Endothelial cell of umbilical vein (primary cell): Measurements from ENCODE around the gene LSM2. TPM values are rescaled to one million over a fixed set of nuclear protein-coding genes. Genes with fewer than 3 reads are reported as not detected.

Experiments
- BruUV-seq: library from RNA; stranded (reverse); fragments of 400-500 nt; replicated peaks from 2 replicates; lab custom pipeline; 2021; lab: Mats Ljungman, UMichigan
- CTCF ChIA-PET: fragments of 300-600, 350-600 bp; sonication (Branson Sonifier 250); formaldehyde crosslinking; loops from one replicate; lab custom pipeline; 2021; ENCODE audit warnings: antibody characterized with exemption, inconsistent platforms; lab: Charles Lee
- POLR2A ChIA-PET: fragments of 300-600, 350-600 bp; sonication (Branson Sonifier 250); formaldehyde crosslinking; loops from one replicate; lab custom pipeline; 2021; ENCODE audit warnings: antibody characterized with exemption, inconsistent platforms; lab: Charles Lee
- DNase-seq: peaks from one replicate; pipeline ENCODE4 v3.0.0-alpha.2; 2011; ENCODE audit warnings: low read depth, low spot score
- FAIRE-seq: peaks from 2 replicates; lab custom pipeline; 2011; peaks lifted over from hg19 to GRCh38; lab: Jason Lieb, UNC
- H2AFZ ChIP-seq: 2 replicates; pipeline ENCODE4 v1.6.0; 2012; ENCODE audit warnings: low read depth, low read length, control low read depth, inconsistent platforms
- H3K27ac ChIP-seq: 2 replicates; pipeline ENCODE4 v1.5.1; 2011; ENCODE audit warnings: low read depth, mild to moderate bottlenecking, control low read depth, low read length, moderate library complexity; ENCODE audit not compliant: insufficient read depth
- H3K27me3 ChIP-seq, 2 experiments: 2 replicates each; pipeline versions ENCODE4 v1.6.0 to v1.6.1; 2011; ENCODE audit warnings: low read length in 2 of 2, mixed read lengths in 1 of 2; ENCODE audit not compliant: control insufficient read depth in 2 of 2, insufficient read depth in 2 of 2
- H3K36me3 ChIP-seq, 2 experiments: 2 replicates in 1 of 2; 3 replicates in 1 of 2; pipeline ENCODE4 v1.5.1; 2011; ENCODE audit warnings: low read length in 2 of 2, mild to moderate bottlenecking in 1 of 2, moderate library complexity in 1 of 2; ENCODE audit not compliant: control insufficient read depth in 2 of 2, insufficient read depth in 2 of 2; ENCODE audit errors: extremely low read depth in 1 of 2
- H3K4me1 ChIP-seq: 3 replicates; pipeline ENCODE4 v1.5.1; 2011; ENCODE audit warnings: mild to moderate bottlenecking, low read length; ENCODE audit not compliant: control insufficient read depth, insufficient read depth; ENCODE audit errors: extremely low read depth
- H3K4me2 ChIP-seq: 2 replicates; pipeline ENCODE4 v1.6.1; 2011; ENCODE audit warnings: low read length, control low read depth, mixed read lengths; ENCODE audit not compliant: insufficient read depth
- H3K4me3 ChIP-seq, 3 experiments: fragments of 200-600 bp in 1 of 3; sonication (generic), shearing (Covaris generic) in 1 of 3; replicated peaks in 1 of 3; 2 replicates each; pipeline ENCODE4 v1.5.1; 2011 to 2016; ENCODE audit warnings: control low read depth in 3 of 3, low read length in 3 of 3, mild to moderate bottlenecking in 2 of 3, inconsistent platforms in 1 of 3, low read depth in 1 of 3, moderate library complexity in 1 of 3; ENCODE audit not compliant: insufficient read depth in 1 of 3
- H3K79me2 ChIP-seq: 2 replicates; pipeline ENCODE4 v1.6.0; 2012; ENCODE audit warnings: low read length, inconsistent platforms; ENCODE audit not compliant: control insufficient read depth, insufficient read depth
- H3K9ac ChIP-seq: replicated peaks from 2 replicates; pipeline ENCODE3; 2011; ENCODE audit warnings: low read length, control low read depth; ENCODE audit not compliant: insufficient read depth; ENCODE audit errors: extremely low read depth
- H3K9me1 ChIP-seq: replicated peaks from 3 replicates; pipeline ENCODE4 v1.6.0; 2011; ENCODE audit warnings: mild to moderate bottlenecking, low read length; ENCODE audit not compliant: control insufficient read depth, insufficient read depth; ENCODE audit errors: extremely low read depth
- H3K9me3 ChIP-seq: replicated peaks from 2 replicates; pipeline ENCODE4 v1.5.1; 2012; ENCODE audit warnings: low read length, inconsistent platforms; ENCODE audit not compliant: control insufficient read depth, insufficient read depth
- H4K20me1 ChIP-seq: replicated peaks from 2 replicates; pipeline ENCODE3; 2011; ENCODE audit warnings: mild to moderate bottlenecking, low read length; ENCODE audit not compliant: control insufficient read depth, insufficient read depth; ENCODE audit errors: extremely low read depth
- CTCF ChIP-seq, 2 donors: IDR thresholded peaks; 1 replicate in 1 of 2; 2 replicates in 1 of 2; pipeline ENCODE4 v1.5.1; 2011; ENCODE audit warnings: low read length in 2 of 2, mild to moderate bottlenecking in 2 of 2, moderate library complexity in 2 of 2, control low read depth in 1 of 2, inconsistent platforms in 1 of 2, low read depth in 1 of 2; ENCODE audit not compliant: insufficient read depth in 1 of 2; ENCODE audit errors: extremely low read depth in 1 of 2
- EZH2 ChIP-seq: IDR thresholded peaks from 2 replicates; pipeline ENCODE4 v1.6.1; 2012; ENCODE audit warnings: borderline replicate concordance, low read depth, mild to moderate bottlenecking, moderate library complexity, low read length, inconsistent platforms; ENCODE audit not compliant: severe bottlenecking
- FOS ChIP-seq: IDR thresholded peaks from 2 replicates; pipeline ENCODE4 v1.6.1; 2011; ENCODE audit warnings: mild to moderate bottlenecking, low read length, moderate library complexity, borderline replicate concordance; ENCODE audit not compliant: insufficient read depth
- GATA2 ChIP-seq: IDR thresholded peaks from 2 replicates; pipeline ENCODE4 v1.7.0; 2011; ENCODE audit warnings: low read depth, mild to moderate bottlenecking, moderate library complexity, mixed read lengths, low read length; ENCODE audit not compliant: insufficient read length, insufficient read depth
- JUN ChIP-seq: IDR thresholded peaks from 2 replicates; pipeline ENCODE4 v1.6.1; 2011; ENCODE audit warnings: borderline replicate concordance, low read depth; ENCODE audit not compliant: insufficient read length, insufficient read depth
- MAX ChIP-seq: IDR thresholded peaks from 2 replicates; pipeline ENCODE4 v1.6.1; 2011; ENCODE audit not compliant: insufficient read depth, insufficient read length
- MYC ChIP-seq: IDR thresholded peaks from one replicate; pipeline ENCODE4 v1.6.1; 2011; ENCODE audit warnings: mild to moderate bottlenecking, low read depth, low read length
- POLR2A ChIP-seq: IDR thresholded peaks from 2 replicates; pipeline ENCODE4 v1.6.1; 2012; ENCODE audit warnings: low read depth, mild to moderate bottlenecking, control low read depth, low read length
- POLR2AphosphoS5 ChIP-seq: IDR thresholded peaks from 2 replicates; pipeline ENCODE4 v1.6.1; 2012; ENCODE audit warnings: low read depth, mild to moderate bottlenecking, control low read depth, low read length, moderate library complexity; ENCODE audit not compliant: insufficient read depth
- dilution Hi-C: fragments of 300-500 bp; cut with MboI; formaldehyde crosslinking; loops from one replicate; pipeline ENCODE4 v1.15.0; 2019; ENCODE audit warnings: low sequenced_read_pairs; ENCODE audit not compliant: extremely low pct_ligation_motif_present
- intact Hi-C: fragments of 100-400 bp; cut with micrococcal nuclease; formaldehyde crosslinking; loops from one replicate; pipeline ENCODE4 v1.10.0; 2022
- polyA plus RNA-seq, 4 experiments: library from polyadenylated mRNA; depleted of rRNA in 3 of 4; stranded (reverse) in 3 of 4; unstranded in 1 of 4; fragments of >200 nt; gene quantifications; 2 replicates each; pipeline versions ENCODE4 v1.2.1 to v1.2.3, GENCODE V29; 2011 to 2012; ENCODE audit warnings: missing spikeins in 1 of 4
- total RNA-seq: library from RNA; stranded (reverse); gene quantifications from 2 replicates; pipeline ENCODE4 v1.2.3, GENCODE V29; 2021

The LSM2 gene
- total and polyA plus RNA-seq, 2 donors (not counting 3 experiments of a cell fraction or from before 2014, with no cell fraction given), result 78.1 to 86.0 TPM

- CTCF ChIA-PET, result interaction anchor here (1.0 to 1.7 kb wide), 5 partner anchors 8 to 40 kb away, joined by 3 to 6 read pairs (median 3); partner anchors contain the start of gene LSM2
- dilution Hi-C loops, result no loop called here
These were observed 40.6 kb downstream of the LSM2 start for GRCh38 chr6:31765910-31766794.

More at GRCh38 chr6:31765910-31766794, 40.6 kb downstream of the LSM2 start:
- FAIRE-seq (no peak), DNase-seq (peak; percentile 25)
- POLR2A ChIA-PET, result no interaction called here
- no peaks in the 10 kb centered on the region for H3K27me3 ChIP-seq
- no peaks in the 10 kb centered on the region for H3K9me3 ChIP-seq
- no peaks in the 10 kb centered on the region for H3K9me1 ChIP-seq
- H3K27ac ChIP-seq, result no peak overlapping the region
- TF ChIP-seq MYC (no peak), POLR2AphosphoS5 (no peak), MAX (no peak), FOS (no peak), CTCF (IDR thresholded peaks at IDR 0.05; ENCODE audit: extremely low read depth in 1 of 2, insufficient read depth in 1 of 2, low read depth in 1 of 2, low read length in 2 of 2) (no peak), EZH2 (no peak), JUN (no peak), GATA2 (no peak), POLR2A (no peak)
- H3K4me1 ChIP-seq, result no peaks in the 10 kb centered on the region
- no peaks in the 10 kb centered on the region for H4K20me1 ChIP-seq
- H3K4me2 ChIP-seq, result no peak overlapping the region
- H3K4me3 ChIP-seq, result peak overlapping the region in 1 of 3 experiments; percentile 6
- H3K9ac ChIP-seq, result no peak overlapping the region
- peak overlapping the region; percentile 38 for H2AFZ ChIP-seq
- intact Hi-C loops, result no loop called here
- no peaks in the 10 kb centered on the region for H3K36me3 ChIP-seq
- no TSS peak for BruUV-seq
- H3K79me2 ChIP-seq, result no peaks in the 10 kb centered on the region
